IPS-NIHi7 (cell line): ENCODE data around the gene ARL4D.
"Not testable (repeated sequence)": the region's sequence is repeated elsewhere in the genome, so short reads cannot be mapped to it uniquely, and the experiment has no call there.

Experiments used
- DNase-seq: peaks from one replicate; pipeline ENCODE4 v3.0.0; 2012; ENCODE audit warnings: mixed read lengths; ENCODE audit errors: extremely low spot score

The ARL4D gene

GRCh38 chr17:43369986-43370385 lies 28.8 kb upstream of the ARL4D start:
- DNase-seq, result no peak

GRCh38 chr17:43371227-43371821 lies 27.5 kb upstream of the ARL4D start:
- DNase-seq, result no peak

- DNase-seq, result no peak
These were observed 26.4 kb upstream of the ARL4D start for GRCh38 chr17:43372273-43372911.

GRCh38 chr17:43373356-43373755 lies 25.4 kb upstream of the ARL4D start:
- DNase-seq, result no peak

GRCh38 chr17:43375915-43376314 lies 22.9 kb upstream of the ARL4D start:
- not testable (repeated sequence) for DNase-seq

- peak; percentile 44 for DNase-seq
These were observed 21.6 kb upstream of the ARL4D start for GRCh38 chr17:43377056-43377810.

GRCh38 chr17:43378766-43379165 lies 20.0 kb upstream of the ARL4D start:
- DNase-seq, result no peak

- no peak for DNase-seq
These were observed 18.5 kb upstream of the ARL4D start for GRCh38 chr17:43380307-43380706.

GRCh38 chr17:43381204-43381603 lies 17.6 kb upstream of the ARL4D start:
- no peak for DNase-seq

- DNase-seq, result no peak
These were observed 17.2 kb upstream of the ARL4D start for GRCh38 chr17:43381621-43382020.

GRCh38 chr17:43382776-43383175 lies 16.0 kb upstream of the ARL4D start:
- DNase-seq, result no peak

GRCh38 chr17:43383372-43383771 lies 15.4 kb upstream of the ARL4D start:
- no peak for DNase-seq

- DNase-seq, result no peak
These were observed 14.8 kb upstream of the ARL4D start for GRCh38 chr17:43383826-43384475.

GRCh38 chr17:43384476-43384862 lies 14.3 kb upstream of the ARL4D start:
- no peak for DNase-seq

GRCh38 chr17:43385046-43385831 lies 13.6 kb upstream of the ARL4D start:
- no peak for DNase-seq

- peak; percentile 85 for DNase-seq
These were observed 10.3 kb upstream of the ARL4D start for GRCh38 chr17:43388359-43389045.

- peak; percentile 62 for DNase-seq
These were observed 9.5 kb upstream of the ARL4D start for GRCh38 chr17:43389046-43389947.

GRCh38 chr17:43392397-43392796 lies 6.4 kb upstream of the ARL4D start:
- DNase-seq, result no peak

GRCh38 chr17:43393944-43394482 lies 4.8 kb upstream of the ARL4D start:
- DNase-seq, result peak; percentile 83

- DNase-seq, result not testable (repeated sequence)
These were observed 4.1 kb upstream of the ARL4D start for GRCh38 chr17:43394696-43395095.
